HepG2 (cell line): Measurements from ENCODE around the gene CNGA2.

Source experiments
- BRCA1 ChIP-seq: sonication (generic); formaldehyde crosslinking; IDR thresholded peaks from 2 replicates; pipeline ENCODE4 v1.4.0; 2020; ENCODE audit warnings: missing genetic modification reagents
- DNMT1 ChIP-seq: sonication (generic); formaldehyde crosslinking; IDR thresholded peaks from 2 replicates; pipeline ENCODE4 v1.5.1; 2020; ENCODE audit warnings: mild to moderate bottlenecking, missing genetic modification reagents
- ELF1 ChIP-seq: sonication (generic); formaldehyde crosslinking; IDR thresholded peaks from 2 replicates; pipeline ENCODE4 v1.4.0; 2020; ENCODE audit warnings: missing genetic modification reagents
- EP300 ChIP-seq, 3 experiments: sonication (generic) in 1 of 3; formaldehyde crosslinking in 1 of 3; IDR thresholded peaks; 2 replicates each; pipeline versions ENCODE4 v1.5.1 to v1.6.1; 2011 to 2020; ENCODE audit warnings: low read depth in 2 of 3, low read length in 2 of 3, borderline replicate concordance in 1 of 3, improper control_type of control experiment in 1 of 3, mild to moderate bottlenecking in 1 of 3, missing genetic modification reagents in 1 of 3, moderate library complexity in 1 of 3
- FOXA1 ChIP-seq, 2 experiments: fragments of 450-650 bp in 1 of 2; sonication (generic) in 1 of 2; formaldehyde crosslinking in 1 of 2; IDR thresholded peaks; 2 replicates each; pipeline versions ENCODE4 v1.4.0 to v1.6.1; 2016 to 2020; ENCODE audit warnings: missing genetic modification reagents in 1 of 2
- GMEB1 ChIP-seq: sonication (generic); formaldehyde crosslinking; IDR thresholded peaks from 2 replicates; pipeline ENCODE4 v1.5.1; 2020; ENCODE audit warnings: missing genetic modification reagents, mild to moderate bottlenecking, borderline replicate concordance
- JUND ChIP-seq: sonication (generic); formaldehyde crosslinking; IDR thresholded peaks from 2 replicates; pipeline ENCODE4 v1.8.0; 2022; ENCODE audit warnings: mild to moderate bottlenecking, missing genetic modification reagents
- MAFK ChIP-seq, 2 experiments: IDR thresholded peaks in 1 of 2; conservative IDR thresholded peaks in 1 of 2; 2 replicates each; pipeline ENCODE4 v1.6.1; 2011; ENCODE audit warnings: improper control_type of control experiment in 2 of 2, low read length in 2 of 2
- MTA3 ChIP-seq: sonication (generic); formaldehyde crosslinking; IDR thresholded peaks from 2 replicates; pipeline ENCODE4 v1.4.0; 2020; ENCODE audit warnings: missing genetic modification reagents
- POLR2A ChIP-seq, 2 experiments: IDR thresholded peaks; 2 replicates each; pipeline ENCODE4 v1.6.1; 2011; ENCODE audit warnings: low read depth in 2 of 2, low read length in 2 of 2, mild to moderate bottlenecking in 1 of 2, moderate library complexity in 1 of 2; ENCODE audit not compliant: insufficient read depth in 1 of 2
- USF2 ChIP-seq, 2 experiments: sonication (generic) in 1 of 2; formaldehyde crosslinking in 1 of 2; IDR thresholded peaks; 2 replicates each; pipeline versions ENCODE4 v1.5.1 to v1.6.1; 2011 to 2020; ENCODE audit warnings: borderline replicate concordance in 1 of 2, low read depth in 1 of 2, low read length in 1 of 2, mild to moderate bottlenecking in 1 of 2, missing genetic modification reagents in 1 of 2, moderate library complexity in 1 of 2
- ZBTB40 ChIP-seq, 2 experiments: fragments of 450-650 bp in 1 of 2; sonication (generic) in 1 of 2; formaldehyde crosslinking in 1 of 2; IDR thresholded peaks; 2 replicates each; pipeline versions ENCODE4 v1.6.1 to v1.8.0; 2016 to 2022; ENCODE audit warnings: antibody characterized with exemption in 1 of 2, mild to moderate bottlenecking in 1 of 2, missing genetic modification reagents in 1 of 2
- ZSCAN30 ChIP-seq: sonication (generic); formaldehyde crosslinking; IDR thresholded peaks from 2 replicates; pipeline ENCODE4 v1.5.0; 2020; ENCODE audit warnings: mild to moderate bottlenecking, missing genetic modification reagents

GRCh38 chrX:151792505-151792904, 58.0 kb downstream of the CNGA2 start:
- no peak for TF ChIP-seq MTA3 (CRISPR knock-in tag)
- TF ChIP-seq USF2 (IDR thresholded peaks at IDR 0.05; ENCODE audit: low read depth, low read length) = no peak
- TF ChIP-seq USF2 (CRISPR knock-in tag; IDR thresholded peaks at IDR 0.05; ENCODE audit: borderline replicate concordance) = no peak
- TF ChIP-seq JUND = no peak
- TF ChIP-seq ELF1 = no peak
- no peak for TF ChIP-seq ZSCAN30 (CRISPR knock-in tag)
- TF ChIP-seq ZBTB40 (IDR thresholded peaks at IDR 0.05) = no peak
- no peak for TF ChIP-seq ZBTB40 (CRISPR knock-in tag; IDR thresholded peaks at IDR 0.05)
- TF ChIP-seq DNMT1 (CRISPR knock-in tag) = no peak
- TF ChIP-seq FOXA1 (IDR thresholded peaks at IDR 0.05) = no peak
- no peak for TF ChIP-seq FOXA1 (CRISPR knock-in tag; IDR thresholded peaks at IDR 0.05)
- no peak for TF ChIP-seq BRCA1 (CRISPR knock-in tag)
- no peak for TF ChIP-seq MAFK (conservative IDR thresholded peaks at IDR 0.05 in 1 of 2, IDR thresholded peaks at IDR 0.05 in 1 of 2; ENCODE audit: low read length in 2 of 2)
- no peak for TF ChIP-seq EP300 (IDR thresholded peaks at IDR 0.05; ENCODE audit: low read depth in 2 of 2, low read length in 2 of 2)
- TF ChIP-seq EP300 (CRISPR knock-in tag; IDR thresholded peaks at IDR 0.05; ENCODE audit: borderline replicate concordance) = no peak
- TF ChIP-seq POLR2A (IDR thresholded peaks at IDR 0.05; ENCODE audit: insufficient read depth in 1 of 2, low read depth in 2 of 2, low read length in 2 of 2) = no peak
- TF ChIP-seq GMEB1 (CRISPR knock-in tag) = no peak
